Endothelial cell of umbilical vein (primary cell): ENCODE results near the gene DERL2.

ENCODE experiments used
- CTCF ChIP-seq, 2 donors: IDR thresholded peaks; 1 replicate in 1 of 2; 2 replicates in 1 of 2; pipeline ENCODE4 v1.5.1; 2011; ENCODE audit warnings: low read length in 2 of 2, mild to moderate bottlenecking in 2 of 2, moderate library complexity in 2 of 2, control low read depth in 1 of 2, inconsistent platforms in 1 of 2, low read depth in 1 of 2; ENCODE audit not compliant: insufficient read depth in 1 of 2; ENCODE audit errors: extremely low read depth in 1 of 2
- EZH2 ChIP-seq: IDR thresholded peaks from 2 replicates; pipeline ENCODE4 v1.6.1; 2012; ENCODE audit warnings: borderline replicate concordance, low read depth, mild to moderate bottlenecking, moderate library complexity, low read length, inconsistent platforms; ENCODE audit not compliant: severe bottlenecking
- MAX ChIP-seq: IDR thresholded peaks from 2 replicates; pipeline ENCODE4 v1.6.1; 2011; ENCODE audit not compliant: insufficient read depth, insufficient read length
- MYC ChIP-seq: IDR thresholded peaks from one replicate; pipeline ENCODE4 v1.6.1; 2011; ENCODE audit warnings: mild to moderate bottlenecking, low read depth, low read length
- POLR2A ChIP-seq: IDR thresholded peaks from 2 replicates; pipeline ENCODE4 v1.6.1; 2012; ENCODE audit warnings: low read depth, mild to moderate bottlenecking, control low read depth, low read length
- POLR2AphosphoS5 ChIP-seq: IDR thresholded peaks from 2 replicates; pipeline ENCODE4 v1.6.1; 2012; ENCODE audit warnings: low read depth, mild to moderate bottlenecking, control low read depth, low read length, moderate library complexity; ENCODE audit not compliant: insufficient read depth

GRCh38 chr17:5480962-5481361, 5.0 kb downstream of the DERL2 start:
- no peak for TF ChIP-seq POLR2A
- TF ChIP-seq CTCF (IDR thresholded peaks at IDR 0.05; ENCODE audit: extremely low read depth in 1 of 2, insufficient read depth in 1 of 2, low read depth in 1 of 2, low read length in 2 of 2) = no peak
- no peak for TF ChIP-seq EZH2
- no peak for TF ChIP-seq MYC
- TF ChIP-seq POLR2AphosphoS5 = no peak
- no peak for TF ChIP-seq MAX
